H54 (cell line): Measurements from ENCODE around the gene ABI2.

Experiments
- DNase-seq: peaks from one replicate; pipeline ENCODE4 v3.0.0; 2011; ENCODE audit warnings: low spot score, mixed read lengths; ENCODE audit not compliant: insufficient read length
- FAIRE-seq: peaks from 3 replicates; lab custom pipeline; 2011; peaks lifted over from hg19 to GRCh38; lab: Jason Lieb, UNC
- POLR2A ChIP-seq: IDR thresholded peaks from 2 replicates; pipeline ENCODE4 v1.6.1; 2011; ENCODE audit warnings: low read depth, mild to moderate bottlenecking, low read length

Gene ABI2

DNA sequence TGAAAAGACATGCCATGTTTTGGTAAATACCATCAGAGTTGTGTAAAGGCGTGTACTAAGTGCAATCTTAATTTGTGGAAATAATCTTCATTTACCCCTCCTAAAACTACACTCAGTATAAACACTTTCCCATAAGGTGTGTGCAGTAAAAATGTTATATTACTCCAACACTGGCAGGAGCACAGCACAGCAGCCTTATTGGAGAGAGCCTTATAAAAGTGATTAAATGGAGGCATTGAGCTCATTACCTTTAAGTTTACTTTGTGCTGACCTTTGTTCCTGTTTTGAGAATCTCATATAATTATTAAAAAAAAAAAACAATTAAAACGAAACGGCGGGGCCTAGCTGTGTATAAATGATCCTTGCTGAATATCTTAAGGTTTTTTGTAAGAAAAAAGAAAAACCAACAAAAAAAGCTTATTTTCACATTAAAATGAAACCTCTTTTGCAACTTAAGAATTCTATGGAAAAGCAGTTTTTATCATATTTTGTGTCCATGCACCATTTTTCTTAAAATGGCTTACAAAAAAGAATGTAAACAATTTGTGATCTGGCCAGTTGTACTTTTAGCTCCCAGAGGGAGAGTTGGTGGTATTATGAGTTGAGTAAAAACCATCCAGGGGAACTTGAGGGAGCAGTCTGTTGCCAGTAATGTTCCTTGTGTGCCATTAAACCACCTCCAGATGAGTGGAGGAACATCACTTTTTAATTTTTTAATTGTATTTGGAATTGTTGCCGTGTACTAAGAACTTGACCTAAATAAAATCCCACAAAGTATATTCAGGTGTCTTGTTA is 103.4 kb downstream of the ABI2 start:
- FAIRE-seq: no peak
- no peak for TF ChIP-seq POLR2A
- no peak for DNase-seq

DNA sequence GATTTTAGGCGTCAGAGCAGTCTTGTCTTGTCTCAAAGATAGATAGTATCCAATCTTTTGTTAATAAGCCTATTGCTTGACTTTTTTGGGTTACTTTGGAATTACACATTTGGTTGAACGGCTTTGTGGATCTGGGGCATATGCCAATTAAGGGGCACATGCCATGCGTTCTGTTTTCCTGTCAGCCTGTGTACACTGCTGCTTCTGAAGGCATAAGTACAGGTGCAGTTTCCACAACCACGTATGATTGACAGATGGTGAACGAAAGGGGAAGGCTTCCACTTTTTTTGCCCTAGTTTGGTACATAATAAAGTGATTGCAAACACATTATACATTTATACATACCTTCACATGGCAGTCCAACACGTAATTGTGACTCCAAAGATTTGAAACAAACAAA is 104.6 kb downstream of the ABI2 start:
- FAIRE-seq (peak; percentile 57), DNase-seq (no peak)
- TF ChIP-seq POLR2A: no peak

DNA sequence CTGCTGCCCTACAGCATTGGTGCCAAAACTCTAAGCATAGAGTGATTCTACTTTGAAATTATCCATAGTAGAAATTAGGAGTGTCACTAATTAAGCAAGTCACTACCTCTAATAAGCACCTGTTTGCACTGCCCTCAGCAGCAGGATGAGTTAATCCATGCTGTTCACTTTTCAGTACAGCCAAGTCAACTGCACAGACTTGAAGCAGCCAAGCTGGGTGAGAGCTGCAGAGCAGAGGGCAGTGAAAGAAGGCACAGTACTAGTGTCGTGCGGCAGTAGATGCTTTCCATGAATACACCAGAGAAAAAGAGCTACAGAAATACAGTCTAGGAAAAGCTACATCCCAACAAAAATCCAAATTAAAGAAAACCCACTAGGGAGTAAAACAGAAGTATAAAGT is 108.3 kb downstream of the ABI2 start:
- no peak for TF ChIP-seq POLR2A
- FAIRE-seq: no peak
- no peak for DNase-seq

DNA sequence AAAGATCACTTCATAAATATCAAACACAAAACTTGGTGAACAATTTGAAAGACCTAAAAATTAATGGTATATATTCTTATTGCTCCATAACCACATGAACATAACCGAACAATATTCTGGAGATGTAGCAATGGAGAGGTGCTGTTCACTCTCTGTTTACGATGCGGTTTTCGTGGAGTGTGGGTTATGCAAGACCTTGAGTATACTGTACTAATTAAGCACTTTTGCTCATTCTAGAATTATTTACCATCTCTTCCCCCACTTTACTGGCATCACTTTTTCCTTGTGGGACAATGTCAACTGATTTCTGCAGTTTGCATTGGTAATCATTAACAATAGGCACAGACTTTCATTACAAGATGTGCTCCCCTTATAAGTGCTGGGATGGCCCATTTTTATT is 109.3 kb downstream of the ABI2 start:
- DNase-seq (no peak), FAIRE-seq (no peak)
- no peak for TF ChIP-seq POLR2A

DNA sequence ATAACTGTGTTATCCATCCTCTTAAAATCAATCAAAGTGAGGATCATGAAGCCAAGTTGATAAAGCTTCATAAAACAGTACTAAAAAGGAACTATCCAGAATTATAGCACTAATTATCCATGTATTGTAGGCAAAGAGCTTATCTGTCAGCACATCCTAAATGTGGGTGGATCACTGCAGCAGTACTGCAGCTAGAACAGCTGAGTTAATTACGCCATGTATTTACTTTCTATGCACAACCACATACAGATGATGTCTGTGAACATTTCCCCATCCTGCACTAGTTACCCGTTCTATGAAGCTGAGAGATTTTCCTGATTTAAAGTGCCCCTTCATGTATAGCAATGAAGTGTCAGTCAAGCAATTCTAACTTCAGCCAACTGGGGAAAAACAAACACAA is 110.3 kb downstream of the ABI2 start:
- no peak for TF ChIP-seq POLR2A
- DNase-seq (no peak), FAIRE-seq (no peak)

DNA sequence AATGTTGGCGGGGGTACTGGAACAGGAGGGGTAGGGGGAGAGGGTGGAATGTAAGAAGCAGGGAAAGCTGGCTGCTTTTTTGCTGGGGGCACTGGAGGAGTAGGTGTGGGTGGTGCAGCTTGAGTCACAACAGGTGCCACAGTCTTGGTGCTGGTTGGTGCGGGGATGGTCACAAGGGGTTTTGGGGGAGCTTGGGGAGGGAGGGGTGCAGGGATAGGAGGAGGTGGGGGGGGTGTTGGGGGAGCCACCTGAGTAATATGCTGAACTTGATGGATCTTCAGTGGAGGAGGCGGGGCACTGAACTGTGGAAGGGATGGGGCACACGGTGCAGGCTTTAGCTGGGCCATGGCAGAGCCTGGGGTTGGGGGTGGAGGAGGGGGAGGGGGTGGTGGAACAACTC is 112.5 kb downstream of the ABI2 start:
- no peak for TF ChIP-seq POLR2A
- FAIRE-seq: no peak
- no peak for DNase-seq

DNA sequence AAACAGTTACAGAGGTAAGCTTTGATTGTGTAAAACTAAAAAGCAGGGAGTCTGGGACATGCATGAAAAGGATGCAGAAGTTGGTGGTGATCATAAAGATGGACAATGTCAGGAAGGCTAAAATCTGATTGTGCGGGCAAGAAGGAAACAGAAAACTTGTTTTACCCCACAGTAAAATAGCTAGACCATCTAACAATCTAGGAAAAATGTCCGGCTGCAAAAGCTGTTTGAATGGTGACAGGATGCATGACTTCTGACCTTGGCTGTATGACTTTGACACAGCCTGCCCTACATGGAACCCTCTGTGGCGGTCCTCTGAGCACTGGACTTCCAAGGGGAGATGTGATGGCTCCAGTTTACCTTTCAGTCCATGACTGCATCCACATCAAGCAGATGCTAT is 113.3 kb downstream of the ABI2 start:
- FAIRE-seq (no peak), DNase-seq (no peak)

DNA sequence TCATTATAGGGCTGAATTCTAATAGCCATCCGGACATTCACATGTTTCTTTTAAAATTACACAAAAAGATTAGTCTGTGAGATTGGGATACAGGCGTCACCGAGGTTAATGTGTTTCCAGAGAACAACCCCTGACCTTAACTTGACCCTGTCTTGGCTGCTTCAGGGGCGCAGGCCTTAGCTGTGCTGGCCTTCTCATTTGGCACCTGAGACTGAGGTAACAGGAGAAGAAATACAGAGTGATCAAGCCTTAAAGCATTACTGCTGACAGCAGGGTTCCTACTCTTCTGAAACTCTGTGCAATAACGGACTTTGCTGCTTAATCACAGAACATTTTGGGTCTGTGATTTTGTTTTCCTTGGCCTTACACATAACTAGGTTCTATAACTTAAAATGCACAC is 114.3 kb downstream of the ABI2 start:
- no peak for FAIRE-seq
- TF ChIP-seq POLR2A: no peak
- DNase-seq: no peak

More for the DNA sequence above, 113.3 kb downstream of the ABI2 start:
- TF ChIP-seq POLR2A: no peak

DNA sequence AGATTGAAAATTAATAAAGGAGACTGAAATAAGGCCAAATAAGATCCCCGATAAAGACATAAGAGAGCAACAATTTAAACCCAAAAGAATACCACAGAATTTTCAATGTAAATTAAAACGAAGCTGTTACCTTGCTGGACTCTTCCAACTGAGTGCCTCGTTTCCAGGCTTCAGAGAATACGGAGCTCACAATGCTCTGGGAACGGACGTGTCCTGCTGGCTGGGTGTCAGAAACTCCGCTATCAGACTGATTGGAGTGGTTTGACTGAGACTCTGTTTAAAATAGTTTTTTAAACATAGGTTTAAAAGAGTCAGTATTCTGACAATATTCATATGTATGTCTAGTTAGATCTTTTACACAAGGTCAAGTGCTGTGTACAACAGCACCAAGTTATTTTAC is 116.5 kb downstream of the ABI2 start:
- DNase-seq (no peak), FAIRE-seq (no peak)
- no peak for TF ChIP-seq POLR2A

DNA sequence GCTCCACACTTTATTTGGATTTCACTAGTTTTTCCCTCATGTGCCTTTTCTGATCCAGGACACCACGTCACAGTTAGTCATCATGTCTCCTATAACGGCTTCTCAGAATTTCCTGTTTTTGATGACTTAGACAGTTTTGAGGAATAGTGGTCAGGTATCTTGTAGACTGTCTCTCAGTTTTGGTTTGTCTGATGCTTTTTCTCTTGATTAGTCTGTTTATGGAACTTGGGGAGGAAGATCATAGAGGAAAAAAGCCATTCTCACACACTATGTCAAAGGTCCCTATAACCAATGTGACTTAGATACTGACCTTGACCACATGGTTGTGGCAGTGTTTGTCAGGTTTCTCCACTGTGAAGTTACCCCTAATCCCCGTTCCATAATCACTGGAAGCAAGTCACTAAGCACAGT is 117.9 kb downstream of the ABI2 start:
- peak; percentile 97 for FAIRE-seq
- no peak for TF ChIP-seq POLR2A
- DNase-seq: no peak

DNA sequence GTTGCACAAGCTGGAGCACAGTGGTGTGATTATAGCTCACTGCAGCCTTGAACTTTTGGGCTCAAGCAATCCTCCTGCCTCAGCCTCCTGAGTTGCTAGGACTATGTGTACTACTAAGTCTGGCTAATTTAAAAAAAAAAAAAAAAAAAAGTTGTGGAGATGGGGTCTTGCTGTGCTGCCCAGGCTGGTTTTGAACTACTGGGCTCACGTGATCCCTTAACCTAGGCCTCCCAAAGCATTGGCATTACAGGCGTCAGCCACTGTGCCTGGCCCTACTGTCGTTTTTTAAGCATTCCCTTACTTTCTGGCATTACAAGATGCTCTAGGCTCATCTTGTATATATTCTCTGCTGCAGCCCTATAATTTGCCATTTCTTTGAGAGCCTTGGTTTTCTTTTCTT is 118.6 kb downstream of the ABI2 start:
- TF ChIP-seq POLR2A: no peak
- FAIRE-seq (no peak), DNase-seq (no peak)

DNA sequence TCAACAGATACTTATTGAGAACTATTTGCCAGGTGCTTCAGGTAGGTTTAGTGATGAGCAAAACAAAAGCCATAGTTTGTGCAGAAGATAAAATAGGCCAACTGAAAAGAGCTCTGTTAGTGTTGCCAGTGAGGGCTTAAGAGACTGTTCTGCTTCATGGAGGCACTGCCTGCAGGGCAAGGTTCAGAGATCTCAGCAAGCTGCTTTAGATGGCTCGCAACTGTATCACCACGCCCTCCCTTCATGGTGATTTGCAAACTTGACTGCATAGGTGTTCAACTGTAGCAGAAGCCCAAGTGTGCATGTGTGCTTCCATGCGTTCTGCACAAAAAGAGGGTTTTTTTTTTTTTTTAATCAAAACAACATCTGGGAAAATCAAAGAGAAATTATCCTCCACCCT is 122.4 kb downstream of the ABI2 start:
- no peak for TF ChIP-seq POLR2A
- FAIRE-seq: no peak
- DNase-seq: no peak

DNA sequence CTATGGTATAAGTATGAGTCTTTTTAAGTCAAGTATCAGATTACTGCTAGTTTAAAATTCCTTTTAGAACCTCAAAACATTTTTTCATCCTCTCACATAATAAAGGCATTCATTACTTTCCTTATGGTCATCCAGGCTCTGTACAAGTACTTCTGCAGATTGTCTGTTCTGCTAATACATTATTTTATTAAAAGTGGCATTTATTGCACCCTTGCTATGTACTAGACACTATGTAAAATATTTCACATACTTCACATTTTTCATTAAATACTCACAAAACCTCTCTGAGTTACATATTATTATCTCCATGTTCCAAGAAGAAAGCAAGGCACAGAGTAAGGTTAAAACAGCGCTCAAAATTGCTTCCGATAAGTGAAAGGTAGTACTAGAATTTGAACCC is 122.8 kb downstream of the ABI2 start:
- FAIRE-seq: no peak
- no peak for TF ChIP-seq POLR2A

DNA sequence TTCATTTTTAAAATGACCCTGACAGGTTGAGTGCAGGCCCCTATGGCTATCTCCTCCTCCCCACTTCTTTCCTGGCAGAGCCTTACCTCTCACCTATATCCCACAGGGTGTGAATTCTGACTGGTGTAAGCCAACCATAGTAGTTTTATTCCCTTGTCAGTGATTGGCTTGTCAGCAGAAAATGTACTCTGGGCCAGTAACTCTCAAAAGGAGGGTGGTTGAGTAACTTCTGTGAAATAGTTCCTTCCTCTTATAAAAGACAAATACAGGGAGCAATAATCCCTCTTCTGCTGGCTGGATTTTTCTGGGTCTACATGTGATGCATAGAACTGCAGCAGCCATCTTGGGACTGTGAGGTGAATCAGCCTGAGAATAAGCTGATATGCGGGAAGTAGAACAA is 123.5 kb downstream of the ABI2 start:
- no peak for DNase-seq
- no peak for TF ChIP-seq POLR2A
- FAIRE-seq: peak; percentile 76

More for the DNA sequence above, 122.8 kb downstream of the ABI2 start:
- DNase-seq: no peak

DNA sequence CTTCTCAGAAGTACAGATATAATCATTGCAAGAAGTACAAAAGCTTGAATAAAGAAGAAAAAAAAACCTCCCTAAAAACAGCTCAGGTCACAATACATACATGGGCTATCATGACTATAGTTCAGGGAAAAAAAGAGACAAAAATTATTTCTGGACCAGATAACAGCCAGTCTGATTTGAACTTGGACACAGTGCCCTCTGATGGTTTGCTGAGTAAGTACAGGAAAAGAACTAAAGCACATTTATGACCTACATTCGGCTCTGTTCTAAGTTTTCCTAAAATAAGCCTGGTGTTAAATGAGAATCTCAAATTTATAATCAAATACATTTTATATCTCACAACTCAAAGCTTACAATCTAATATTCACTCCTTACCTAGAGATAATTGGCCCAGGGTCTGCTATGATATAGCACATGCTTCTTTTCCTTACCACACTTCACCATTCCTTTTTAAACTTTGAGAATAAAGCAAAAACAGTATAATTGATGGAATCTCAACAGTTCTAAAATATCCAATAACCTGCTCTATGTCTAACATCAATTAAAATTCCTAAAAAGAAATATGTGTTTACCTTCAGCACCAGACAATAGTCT is 125.8 kb downstream of the ABI2 start:
- TF ChIP-seq POLR2A: no peak
- FAIRE-seq (peak; percentile 95), DNase-seq (peak; percentile 15)
